Activated T-cell treated with anti-CD3 and anti-CD28 coated beads for 24 hours (primary cell): ENCODE results near the gene SPANXC.
"Not testable (repeated sequence)": the region's sequence is repeated elsewhere in the genome, so short reads cannot be mapped to it uniquely, and the experiment has no call there.

Experiments
- DNase-seq: peaks from one replicate; pipeline ENCODE4 v3.0.0-alpha.2; 2020; ENCODE audit warnings: low read depth

The SPANXC gene

GRCh38 chrX:141242417-141242816 lies at the start of gene SPANXC:
Gene SPANXC (minus strand): TSS chrX:141242517. CDS start chrX:141242457, 60 bp downstream.
- DNase-seq = not testable (repeated sequence)

- no peak for DNase-seq
Observed at GRCh38 chrX:141279476-141279875, 37.2 kb upstream of the SPANXC start.

GRCh38 chrX:141278306-141278705 lies 36.0 kb upstream of the SPANXC start:
- DNase-seq = no peak

GRCh38 chrX:141258080-141258479 lies 15.8 kb upstream of the SPANXC start:
- no peak for DNase-seq

- no peak for DNase-seq
Observed at GRCh38 chrX:141221611-141222010, 20.7 kb downstream of the SPANXC start.

GRCh38 chrX:141220342-141221008 lies 21.8 kb downstream of the SPANXC start:
- no peak for DNase-seq

GRCh38 chrX:141214196-141214595 lies 28.1 kb downstream of the SPANXC start:
- DNase-seq = no peak

- DNase-seq = no peak
Observed at GRCh38 chrX:141201962-141202361, 40.4 kb downstream of the SPANXC start.
